NCI-H1105 (cell line): ENCODE measurements around the gene DMD.
"Not testable (repeated sequence)": the region's sequence is repeated elsewhere in the genome, so short reads cannot be mapped to it uniquely, and the experiment has no call there.

ENCODE experiments used
- DNase-seq: peaks from one replicate; lab custom pipeline; 2025; lab: John Stamatoyannopoulos, UW

DMD gene

DNA sequence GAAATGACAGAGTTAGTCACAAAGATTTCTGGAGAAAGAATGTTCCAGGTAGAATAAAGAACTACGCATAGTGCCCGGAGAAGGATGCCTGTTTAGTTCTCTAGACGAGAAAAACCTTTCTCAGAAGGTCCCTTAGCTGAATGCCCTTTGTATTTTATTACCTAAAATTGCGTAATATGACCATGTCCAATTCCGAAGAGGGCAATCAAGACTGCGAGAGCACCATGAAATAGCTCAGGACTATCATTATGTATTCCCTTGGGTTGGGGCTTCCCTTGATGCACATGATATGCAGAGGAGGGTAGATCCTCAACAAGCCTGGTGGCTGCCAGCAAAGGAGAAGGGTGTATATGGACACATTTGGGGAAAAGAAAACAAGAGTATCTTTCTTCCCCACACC, 1781.4 kb downstream of the DMD start:
- no peak for DNase-seq

DNA sequence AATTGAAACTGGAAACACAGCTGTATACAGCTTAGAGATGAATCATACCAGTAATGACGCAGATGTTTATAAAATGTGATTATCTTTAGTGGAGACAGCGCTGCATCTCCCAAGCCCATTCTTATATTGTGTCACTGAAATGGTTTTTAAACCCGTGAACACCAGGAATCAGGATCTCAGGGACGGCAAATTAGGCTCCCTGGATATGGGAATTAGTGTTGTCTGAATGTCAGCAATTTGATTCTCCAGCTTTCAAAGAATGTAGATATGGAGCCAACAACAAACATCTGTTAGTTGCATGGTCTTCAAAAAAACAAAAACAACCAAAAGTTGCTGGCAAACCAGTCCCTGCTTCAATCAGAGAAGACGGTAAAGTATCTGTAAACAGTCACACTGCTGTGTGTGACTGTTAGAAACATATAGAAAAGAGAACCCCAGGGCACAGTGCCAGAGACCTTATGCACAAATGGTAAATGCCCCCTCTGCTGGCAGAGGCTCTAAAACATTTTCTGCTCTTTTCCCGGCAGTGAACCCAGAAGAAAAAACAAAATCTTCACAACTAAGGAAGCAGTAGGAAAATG, 1787.7 kb downstream of the DMD start:
- no peak for DNase-seq

DNA sequence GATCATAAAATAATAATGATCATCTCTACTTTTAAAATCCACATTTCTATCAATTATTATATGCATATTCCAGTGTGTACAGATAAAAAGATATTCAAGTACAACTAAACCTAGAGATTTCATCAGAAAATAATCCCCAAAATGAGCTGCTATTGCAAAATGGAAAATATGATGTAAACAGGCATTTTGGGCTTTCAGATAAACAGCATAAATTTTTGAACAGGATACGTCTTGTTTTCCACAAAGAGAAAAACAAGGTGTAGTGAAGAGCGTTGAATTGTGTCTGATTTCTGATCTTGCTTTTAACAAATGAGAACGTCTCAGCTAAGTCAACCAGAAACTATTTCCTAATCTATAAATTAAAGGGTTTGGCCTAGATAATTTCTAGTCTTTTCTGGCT, 1789.9 kb downstream of the DMD start:
- no peak for DNase-seq

DNA sequence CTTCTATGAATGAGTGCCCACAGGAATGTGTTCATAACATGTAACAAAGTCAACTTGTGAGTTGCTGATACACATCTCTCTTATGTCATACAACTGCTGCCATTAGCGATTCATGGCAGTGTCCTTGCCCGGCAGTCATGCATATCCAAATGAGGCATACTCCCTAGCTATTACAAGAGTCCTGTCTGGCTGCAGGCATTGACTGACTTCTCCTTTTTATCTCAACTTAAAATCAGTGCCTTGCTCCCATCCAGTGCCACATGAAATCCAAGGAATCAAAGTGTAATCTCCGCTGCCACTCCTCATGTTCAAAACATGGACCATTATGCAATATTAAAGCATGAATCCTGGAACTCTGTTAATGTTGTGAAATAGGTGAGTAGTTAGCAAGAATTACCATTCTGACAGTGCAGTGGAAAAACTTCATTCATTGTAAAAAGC, 1790.6 kb downstream of the DMD start:
- no peak for DNase-seq

DNA sequence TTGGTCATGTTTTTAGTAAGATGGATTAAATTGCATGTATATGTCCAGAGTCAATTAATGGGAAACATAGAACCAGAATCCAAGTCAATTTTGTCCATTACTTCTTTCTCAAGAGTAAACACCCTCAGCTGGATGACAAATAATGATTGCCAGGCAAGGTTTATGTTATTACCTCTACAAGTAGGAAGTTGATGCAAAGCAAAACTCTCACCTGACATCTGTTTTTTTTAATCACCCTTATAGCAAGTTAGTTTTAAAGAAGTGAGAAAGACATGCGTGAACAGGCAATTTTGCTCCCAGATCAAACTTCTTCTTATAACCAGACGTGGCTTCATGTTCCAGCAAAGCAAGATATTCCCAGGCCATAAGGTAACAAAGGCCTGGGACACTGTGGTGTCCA, 1791.0 kb downstream of the DMD start:
- DNase-seq: no peak

DNA sequence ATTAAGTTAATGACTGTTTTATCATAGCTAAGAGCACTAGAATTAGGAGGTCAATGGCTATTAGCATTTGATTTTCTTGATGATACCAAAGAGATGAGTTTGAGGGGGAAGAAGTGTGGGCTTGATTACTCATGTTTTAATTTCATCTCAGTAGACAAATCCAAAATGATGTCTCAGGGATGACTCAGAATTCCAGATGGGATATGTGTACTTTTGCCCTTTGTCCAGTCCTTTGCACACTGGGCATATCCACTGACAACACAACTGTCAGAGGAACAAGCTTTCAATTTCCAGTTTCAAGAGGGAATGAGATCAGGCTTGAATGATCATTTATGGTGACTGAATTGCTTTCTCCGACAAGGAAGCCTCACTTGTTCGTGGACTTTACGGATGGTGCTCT, 1814.2 kb downstream of the DMD start:
- DNase-seq: no peak

DNA sequence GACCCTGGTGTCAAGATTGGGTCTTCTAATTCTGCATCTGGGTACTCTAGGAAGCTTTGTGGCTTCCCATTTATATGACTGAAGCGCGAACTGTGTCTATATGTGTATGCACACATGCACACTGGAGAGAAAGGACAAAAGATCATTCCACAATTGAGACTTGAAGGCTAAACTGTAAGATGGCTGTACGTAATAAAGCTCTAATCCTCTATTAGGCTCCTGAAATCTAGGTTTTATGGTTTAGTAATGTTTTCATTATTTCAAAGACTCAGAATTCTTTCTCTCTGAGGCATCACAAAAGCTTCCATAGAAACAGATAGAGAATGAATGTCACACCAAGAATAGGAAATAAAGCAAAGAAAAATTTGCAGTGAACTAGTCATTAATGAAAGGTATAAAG, 1818.8 kb downstream of the DMD start:
- no peak for DNase-seq

DNA sequence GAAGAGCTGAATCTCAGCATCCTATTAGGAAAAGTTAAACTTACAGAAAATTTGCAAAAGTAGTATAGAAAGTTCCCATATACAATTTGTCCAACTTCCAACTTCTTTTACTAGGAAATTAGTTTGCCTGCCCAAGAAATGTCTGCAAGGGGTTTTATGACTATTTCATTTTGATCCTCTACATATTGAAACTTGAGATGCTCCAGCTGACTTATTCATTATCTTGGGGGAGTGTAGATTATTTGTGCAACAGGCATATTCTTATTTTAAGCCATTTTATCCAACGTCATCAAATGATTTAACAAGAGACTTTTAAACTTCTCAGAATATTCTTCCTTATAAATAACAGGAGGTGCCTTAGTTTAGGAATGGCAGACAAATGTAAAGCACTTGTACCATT, 1822.4 kb downstream of the DMD start:
- no peak for DNase-seq

DNA sequence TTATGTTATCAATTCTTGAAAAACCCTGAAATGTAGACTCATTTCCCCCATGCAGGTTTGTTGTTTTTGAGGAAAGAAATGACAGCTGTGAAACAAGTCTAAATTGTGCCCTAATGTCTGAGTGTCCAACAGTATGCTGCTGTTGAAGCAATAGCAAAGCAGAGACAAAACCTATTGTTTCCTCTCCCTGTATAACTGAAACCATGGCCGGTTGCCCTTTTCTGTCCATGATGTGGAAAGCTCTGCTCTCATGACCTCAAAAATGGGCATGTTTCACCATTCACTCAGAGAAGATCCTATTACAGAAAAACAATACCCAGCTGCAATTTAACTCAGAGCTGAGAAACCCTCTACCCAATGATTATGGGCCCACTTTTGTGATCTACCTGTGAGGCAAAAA, 1826.9 kb downstream of the DMD start:
- DNase-seq: no peak

DNA sequence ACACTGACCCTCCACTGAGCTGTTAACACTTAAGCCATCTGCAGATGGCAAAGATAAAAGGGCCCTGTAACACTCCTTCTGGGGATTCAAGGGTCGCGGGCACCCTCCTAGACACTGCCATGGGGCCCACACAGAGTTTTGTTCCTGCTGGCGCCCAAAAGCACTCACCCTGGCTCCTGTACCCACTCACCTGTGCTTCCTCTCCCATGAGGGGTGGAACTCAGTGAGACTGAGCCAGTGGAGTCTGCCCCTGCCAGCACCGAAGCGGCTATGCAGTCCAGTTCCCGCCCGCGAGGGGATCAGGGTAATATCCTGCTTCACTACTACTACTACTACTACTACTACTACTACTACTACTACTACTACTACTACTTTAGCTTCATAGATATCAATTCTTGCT, 1827.4 kb downstream of the DMD start:
- DNase-seq: no peak

DNA sequence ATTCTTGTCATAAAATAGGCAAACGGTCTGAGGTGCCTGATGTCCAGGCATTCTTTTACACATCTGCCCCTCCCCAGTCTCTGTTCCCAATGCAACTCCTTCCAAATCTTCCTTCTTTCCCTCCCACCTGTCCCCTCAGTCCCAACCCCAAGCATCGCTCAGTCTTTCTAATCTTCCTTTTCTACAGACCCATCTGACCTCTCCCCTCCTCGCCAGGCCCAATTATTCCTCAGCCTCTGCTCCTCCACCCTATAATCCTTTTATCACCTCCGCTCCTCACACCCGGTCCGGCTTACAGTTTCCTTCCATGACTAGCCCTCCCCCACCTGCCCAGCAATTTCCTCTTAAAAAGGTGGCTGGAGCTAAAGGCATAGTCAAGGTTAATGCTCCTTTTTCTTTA, 1832.4 kb downstream of the DMD start:
- DNase-seq: not testable (repeated sequence)

DNA sequence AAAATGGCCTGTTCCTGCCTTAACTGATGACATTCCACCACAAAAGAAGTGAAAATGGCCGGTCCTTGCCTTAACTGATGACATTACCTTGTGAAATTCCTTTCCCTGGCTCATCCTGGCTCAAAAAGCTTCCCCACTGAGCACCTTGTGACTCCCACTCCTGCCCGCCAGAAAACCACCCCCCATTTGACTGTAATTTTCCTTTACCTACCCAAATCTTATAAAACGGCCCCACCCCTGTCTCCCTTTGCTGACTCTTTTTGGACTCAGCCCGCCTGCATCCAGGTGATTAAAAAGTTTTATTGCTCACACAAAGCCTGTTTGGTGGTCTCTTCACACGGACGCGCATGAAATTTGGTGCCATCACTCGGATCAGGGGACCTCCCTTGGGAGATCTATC, 1833.5 kb downstream of the DMD start:
- not testable (repeated sequence) for DNase-seq

DNA sequence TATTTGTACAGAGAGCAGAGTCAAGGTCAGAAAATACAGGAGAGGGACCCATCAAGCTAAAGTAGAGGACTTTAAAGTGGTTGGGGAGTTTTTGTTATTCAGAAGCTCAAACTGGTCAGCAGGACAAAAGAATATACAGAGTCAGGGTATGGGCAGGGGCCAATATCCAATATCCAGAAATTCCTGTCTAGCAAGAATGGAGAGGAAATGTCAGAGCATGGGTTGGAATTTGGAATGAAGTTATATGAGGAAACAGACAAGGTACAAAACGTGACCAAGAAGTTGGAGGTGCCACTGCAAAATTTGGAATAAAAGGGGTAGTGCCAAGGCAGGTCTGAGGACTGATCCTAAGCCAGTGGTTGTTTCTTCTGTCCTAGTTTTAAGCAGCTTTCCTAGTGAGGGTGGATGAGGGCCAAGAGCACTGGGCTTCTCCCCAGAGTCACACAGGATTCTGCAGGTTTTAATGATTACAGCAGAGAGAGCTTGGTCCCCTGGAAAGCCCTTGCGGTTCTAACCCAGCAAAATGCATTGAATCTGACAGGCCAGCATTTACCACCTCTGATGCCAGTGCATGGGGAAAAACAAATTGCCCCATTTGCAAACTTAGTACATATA, 1834.8 kb downstream of the DMD start:
- no peak for DNase-seq

DNA sequence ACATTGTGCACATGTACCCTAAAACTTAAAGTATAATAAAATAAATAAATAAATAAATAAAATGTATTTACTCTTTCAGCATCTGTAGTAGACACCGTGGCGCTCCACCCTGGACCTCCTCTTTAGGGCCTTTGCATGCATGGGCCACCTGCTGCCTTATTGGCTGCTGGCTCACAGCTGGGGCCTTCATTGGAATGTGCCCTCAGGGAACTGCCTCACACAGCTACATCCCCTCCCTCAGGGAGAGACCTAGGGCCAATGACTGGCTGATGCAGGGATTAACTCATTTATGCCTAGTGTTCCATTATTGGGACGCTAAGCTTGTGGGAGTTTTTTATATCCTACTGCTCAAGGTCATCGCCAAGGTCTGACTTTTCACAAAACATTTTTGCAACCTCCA, 1836.6 kb downstream of the DMD start:
- DNase-seq: no peak

DNA sequence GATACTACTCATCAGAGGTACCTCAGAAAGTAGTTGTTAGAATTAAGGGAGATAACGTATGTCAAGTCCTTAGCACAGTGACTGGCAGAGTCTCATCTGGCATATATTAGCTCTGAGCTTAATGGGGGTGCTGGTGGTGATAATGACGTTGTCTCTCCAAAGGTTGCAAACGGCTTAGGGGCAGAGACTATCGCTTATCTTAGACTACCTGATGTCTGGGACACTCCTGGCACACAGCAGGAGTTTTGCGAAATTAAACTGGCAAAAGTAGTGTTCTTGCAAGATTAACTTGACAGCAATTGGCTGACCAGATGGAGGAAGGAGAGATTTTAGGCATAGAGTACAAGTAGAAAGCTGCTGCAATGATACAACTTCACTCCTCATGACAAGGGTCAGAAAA, 1839.4 kb downstream of the DMD start:
- no peak for DNase-seq

DNA sequence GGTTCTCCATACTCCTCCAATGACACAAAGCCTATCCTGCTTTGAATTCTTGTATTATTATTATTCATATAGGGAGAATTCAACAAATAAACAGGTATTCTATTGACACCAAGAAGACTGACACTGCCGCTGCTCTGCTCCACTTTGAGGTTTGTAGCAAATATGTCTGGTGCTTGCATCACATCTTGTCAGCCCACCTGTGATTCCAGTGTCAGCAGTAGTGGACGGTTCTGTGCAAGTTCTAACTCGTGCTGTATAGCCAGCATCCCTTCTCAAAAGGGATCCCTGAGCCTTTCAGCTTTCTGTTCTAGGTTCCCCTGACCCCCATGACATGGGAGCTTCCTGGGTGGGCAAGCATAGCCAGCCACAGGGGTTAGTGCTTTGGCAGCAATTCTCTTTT, 1843.5 kb downstream of the DMD start:
- DNase-seq: no peak

DNA sequence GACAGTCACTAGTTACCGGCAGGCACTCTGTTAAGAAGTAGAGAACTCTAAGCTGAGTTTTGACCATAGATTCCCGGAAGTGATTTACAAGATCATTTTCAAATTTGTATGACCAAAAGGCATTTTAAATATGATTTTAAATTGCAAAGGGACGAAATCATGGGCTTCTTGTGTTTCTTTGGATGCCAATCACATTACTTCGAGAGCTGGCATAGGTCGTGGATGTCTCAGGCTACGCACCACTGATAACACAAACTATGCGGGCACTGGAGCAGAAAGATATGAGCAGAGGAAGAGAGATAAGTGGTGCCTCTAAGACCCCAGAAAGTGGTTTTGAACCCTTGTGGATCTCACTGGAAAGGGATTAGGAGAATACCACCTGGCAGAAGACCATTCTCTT, 1845.3 kb downstream of the DMD start:
- DNase-seq: no peak

DNA sequence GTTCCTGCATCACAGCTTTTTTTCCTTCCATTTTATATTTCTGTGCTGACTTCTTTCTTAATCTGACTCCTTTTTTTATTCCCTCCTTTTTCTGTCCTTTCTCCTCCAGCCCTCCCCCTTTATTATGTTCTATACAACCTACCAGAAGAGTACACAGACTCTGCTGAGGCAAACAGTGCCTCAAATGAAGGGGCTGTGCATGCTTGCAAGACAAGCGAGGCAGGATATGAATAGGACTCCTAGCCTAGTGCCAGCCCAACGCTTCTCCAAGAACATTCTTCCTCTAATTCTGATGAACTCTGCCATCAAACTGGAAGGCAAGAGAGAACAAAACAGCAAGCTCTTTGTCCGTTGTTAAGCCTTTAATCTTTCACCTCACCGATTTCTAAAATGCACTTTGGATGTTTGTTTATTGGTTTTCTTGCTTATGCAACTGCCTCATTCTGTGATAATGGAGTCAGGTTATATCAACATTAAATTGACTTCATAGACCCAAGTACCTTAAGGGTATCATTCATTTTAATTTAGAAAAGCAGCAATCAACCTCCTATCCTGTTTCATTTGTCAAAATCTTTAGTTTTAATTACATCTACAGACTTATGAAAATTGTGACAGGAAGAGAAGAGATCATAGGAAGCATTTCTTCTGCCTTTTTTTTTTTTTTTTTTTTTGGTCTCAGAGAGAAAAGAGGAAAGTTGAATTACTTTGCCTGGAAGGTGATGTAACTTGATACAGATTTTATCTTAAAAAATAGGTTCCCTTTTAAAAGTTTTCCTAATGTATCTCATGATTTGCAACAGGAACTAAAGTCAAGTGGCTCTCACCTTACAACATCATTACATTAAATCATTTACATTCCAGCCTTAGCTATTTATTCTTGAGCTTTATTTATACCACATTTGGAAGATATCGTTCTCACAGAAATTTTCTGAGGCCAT, 1854.8 kb downstream of the DMD start:
- no peak for DNase-seq

DNA sequence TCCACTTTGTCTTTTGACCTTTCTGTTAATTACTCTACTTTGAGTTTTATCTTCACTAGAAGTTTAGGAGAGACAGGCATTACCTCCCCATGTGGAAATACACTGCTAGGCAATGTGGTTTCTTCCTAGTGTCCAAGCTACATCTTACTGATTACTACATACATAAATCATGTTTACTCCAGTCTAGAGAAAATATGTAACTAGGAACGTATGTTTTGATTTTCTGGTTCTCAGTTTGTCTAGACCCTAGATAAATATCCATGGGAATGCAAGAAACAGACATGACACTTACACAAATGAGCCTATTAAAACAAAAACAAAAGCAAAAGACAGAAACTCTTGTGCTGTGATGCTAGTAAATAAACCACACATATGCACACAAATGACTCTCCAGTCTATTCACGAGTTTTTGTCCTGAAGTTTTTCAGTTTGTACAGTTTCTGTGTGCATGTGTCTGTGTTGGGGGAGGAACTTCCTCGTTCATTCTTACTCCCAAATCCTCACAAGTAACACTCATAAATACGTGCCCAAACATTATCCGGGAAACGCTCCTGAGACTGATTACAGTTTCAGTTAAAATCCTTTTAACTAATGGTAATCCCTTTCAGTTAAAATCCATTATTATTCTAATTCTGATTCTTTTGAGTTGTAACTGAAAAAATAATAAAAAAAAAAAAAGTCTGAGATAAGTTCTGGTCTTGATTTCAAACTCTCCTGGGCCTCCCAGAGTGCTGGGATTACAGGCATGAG, 1856.0 kb downstream of the DMD start:
- DNase-seq: no peak

DNA sequence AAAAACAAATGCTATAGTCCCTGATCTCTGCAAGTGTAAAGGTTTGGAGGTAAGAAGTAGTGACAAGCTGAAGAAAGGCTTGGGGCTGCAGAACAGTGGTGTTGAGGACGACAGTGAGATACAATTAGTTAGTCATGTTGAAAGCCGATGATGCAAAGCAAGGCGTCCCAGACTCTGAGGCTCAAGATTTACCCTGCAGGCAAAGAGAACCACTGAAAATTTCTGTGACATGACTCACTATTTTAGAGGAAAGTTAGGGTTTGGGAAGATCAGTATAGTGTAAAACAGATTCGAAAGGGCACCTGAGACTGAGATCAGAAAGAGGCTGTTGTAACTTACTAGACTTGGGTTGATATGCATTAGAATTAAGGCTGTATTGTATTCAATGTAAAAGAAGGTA, 1858.3 kb downstream of the DMD start:
- no peak for DNase-seq

DNA sequence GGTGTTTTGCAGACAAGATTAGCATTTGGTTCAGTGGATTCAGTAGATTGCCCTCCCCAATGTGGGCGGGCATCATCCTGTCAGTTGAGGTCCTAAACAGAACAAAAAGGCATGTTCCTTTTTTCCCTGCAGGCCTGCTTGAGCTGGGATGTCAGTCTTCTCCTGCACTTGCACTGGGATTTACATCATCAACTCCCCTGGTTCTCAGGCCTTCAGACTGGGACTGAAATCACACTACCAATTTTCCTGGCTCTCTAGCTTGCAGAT, 1860.6 kb downstream of the DMD start:
- DNase-seq: no peak

DNA sequence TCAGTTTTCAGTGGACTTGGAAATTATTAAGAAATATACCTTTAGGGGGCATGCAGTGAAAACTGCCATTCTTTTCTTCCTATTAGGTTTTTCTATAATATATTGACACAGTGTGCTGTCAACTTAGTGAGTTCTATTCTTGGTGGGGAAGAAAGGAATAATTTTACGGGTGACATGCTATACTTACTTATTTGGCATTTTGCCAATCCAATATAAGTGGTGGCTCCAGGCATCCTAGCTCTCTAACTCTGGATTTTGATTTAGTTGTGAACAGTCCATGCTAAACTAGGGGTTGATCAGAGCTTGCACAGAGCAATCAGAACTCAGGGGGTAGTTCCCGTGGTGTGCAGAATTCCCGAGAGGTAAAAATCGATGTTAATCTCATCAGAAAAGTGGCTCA, 1861.8 kb downstream of the DMD start:
- no peak for DNase-seq

DNA sequence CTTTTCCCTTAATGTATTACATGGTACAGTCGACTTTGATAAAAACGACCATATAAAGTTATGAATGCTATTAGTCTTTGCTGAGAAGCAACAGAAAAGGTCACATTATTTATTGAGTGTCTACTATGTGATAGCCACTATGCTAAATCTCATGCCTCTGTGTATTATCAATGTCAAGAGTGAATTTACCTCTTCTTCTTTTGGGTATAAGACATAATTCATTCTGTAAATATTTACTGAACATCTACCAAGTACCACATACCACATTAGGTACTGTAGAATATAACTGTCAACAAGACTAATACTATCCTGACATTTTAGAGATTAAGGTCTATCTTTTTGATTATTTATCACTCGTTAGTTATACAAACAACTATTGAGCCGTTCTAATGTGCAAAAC, 1870.8 kb downstream of the DMD start:
- no peak for DNase-seq
